Stimulated activated CD8-positive, alpha-beta memory T cell treated with anti-CD3 and anti-CD28 coated beads, Interleukin-7, amount 100 ng/mL, for 48 hours (primary cell): ENCODE measurements around the gene AP5B1.
A peak's percentile ranks its signal among the peaks of the same experiment; 100 is the strongest.

ENCODE experiments used
- DNase-seq, 2 donors: peaks; one replicate each; pipeline ENCODE4 v3.0.0-alpha.2; 2020; ENCODE audit warnings: low read depth in 1 of 2; ENCODE audit errors: extremely low read depth in 1 of 2

AP5B1 gene

DNA sequence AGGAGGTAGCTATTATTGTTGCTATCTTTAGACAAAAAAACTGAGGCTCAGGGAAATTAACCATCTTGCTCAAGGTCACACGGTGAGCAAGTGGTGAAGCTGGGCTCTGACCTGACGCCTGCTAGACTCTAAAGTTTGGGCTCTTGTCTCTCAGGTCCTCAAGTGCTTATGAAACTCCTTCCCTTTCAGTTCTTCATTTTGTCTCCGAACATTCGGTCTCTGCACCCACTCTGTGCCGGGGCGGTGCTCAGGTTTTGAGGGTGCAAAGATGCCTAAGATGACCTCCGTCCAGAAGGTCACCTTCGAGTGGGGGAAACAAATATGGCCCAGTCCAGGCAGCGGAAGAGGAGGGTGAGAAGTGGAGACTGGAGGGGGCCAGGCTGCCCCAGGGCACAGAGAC, 22.1 kb upstream of the AP5B1 start:
- DNase-seq: no peak

DNA sequence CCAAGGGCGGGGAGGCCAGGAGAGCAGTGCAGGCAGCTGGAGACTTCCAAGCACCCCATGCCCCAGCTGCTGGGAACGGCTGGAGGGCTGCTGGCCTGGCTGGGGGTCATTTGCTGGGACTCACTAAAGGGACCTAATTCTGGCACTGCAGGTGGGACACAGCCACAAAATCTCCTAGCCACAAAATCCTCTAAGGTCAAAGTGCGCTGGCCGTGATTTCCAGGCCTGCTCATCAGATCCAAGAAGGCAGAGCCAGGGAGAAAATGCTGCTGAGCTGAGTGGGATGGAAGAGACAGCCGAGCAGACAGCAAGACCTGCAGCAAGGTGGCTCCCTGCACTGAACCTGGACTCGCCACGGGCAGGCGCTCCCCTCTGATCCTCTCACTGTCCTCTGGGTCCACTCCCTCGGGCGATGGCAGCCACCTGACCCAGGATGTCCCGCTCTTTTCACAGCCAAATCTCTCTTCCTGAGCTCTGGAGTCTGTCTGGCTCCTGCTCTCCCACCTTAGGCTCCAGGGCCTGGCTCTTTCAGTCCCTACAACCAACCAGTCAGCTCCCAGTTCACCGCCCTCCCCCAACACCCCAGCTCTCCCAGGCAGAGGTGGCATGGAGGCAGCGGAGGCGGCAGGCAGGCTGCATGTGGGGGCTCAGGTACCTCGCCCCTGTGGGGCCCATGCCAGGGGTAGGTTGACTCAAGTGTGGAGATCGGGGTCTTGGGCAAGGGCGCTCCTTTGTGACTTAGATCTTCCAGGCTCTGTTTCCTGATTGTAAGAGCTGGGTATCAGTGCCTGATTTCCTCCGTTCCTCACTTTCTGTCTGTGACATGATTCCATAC, 20.6 kb upstream of the AP5B1 start:
- no peak for DNase-seq

DNA sequence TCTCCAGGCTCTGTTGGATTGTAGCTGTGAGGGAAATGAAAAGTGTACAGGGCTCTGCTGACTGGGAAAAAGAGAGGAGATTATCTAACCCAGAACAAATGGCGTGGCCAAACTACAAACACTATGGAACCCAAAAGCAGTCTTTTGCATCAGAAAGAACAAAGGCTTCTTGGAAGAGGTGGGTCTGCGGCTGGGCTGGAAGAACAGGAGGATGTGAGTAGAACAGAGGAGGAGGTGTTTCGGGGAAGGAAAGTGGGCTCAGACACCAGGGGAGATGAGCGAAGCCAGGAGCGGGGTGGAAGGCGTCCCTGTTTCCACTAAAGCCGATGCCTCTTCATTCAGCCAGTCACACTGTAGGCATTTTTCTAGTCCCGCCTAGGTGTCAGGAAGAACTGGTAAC, 18.1 kb upstream of the AP5B1 start:
- no peak for DNase-seq

DNA sequence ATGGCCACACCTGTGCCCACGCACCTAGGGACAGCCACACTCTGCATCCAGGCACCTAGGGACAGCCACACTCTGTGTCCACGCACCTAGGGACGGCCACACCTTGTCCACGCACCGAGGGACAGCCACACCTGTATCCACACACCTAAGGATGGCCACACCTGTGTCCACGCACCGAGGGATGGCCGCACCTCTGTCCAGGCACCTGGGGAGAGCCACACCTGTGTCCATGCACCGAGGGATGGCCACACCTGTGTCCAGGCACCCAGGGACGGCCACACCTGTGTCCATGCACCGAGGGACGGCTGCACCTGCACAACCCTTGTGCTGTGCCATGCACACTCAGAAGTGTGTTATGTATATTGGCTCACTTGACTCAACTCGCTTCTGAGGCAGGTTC, 16.9 kb upstream of the AP5B1 start:
- DNase-seq: no peak

DNA sequence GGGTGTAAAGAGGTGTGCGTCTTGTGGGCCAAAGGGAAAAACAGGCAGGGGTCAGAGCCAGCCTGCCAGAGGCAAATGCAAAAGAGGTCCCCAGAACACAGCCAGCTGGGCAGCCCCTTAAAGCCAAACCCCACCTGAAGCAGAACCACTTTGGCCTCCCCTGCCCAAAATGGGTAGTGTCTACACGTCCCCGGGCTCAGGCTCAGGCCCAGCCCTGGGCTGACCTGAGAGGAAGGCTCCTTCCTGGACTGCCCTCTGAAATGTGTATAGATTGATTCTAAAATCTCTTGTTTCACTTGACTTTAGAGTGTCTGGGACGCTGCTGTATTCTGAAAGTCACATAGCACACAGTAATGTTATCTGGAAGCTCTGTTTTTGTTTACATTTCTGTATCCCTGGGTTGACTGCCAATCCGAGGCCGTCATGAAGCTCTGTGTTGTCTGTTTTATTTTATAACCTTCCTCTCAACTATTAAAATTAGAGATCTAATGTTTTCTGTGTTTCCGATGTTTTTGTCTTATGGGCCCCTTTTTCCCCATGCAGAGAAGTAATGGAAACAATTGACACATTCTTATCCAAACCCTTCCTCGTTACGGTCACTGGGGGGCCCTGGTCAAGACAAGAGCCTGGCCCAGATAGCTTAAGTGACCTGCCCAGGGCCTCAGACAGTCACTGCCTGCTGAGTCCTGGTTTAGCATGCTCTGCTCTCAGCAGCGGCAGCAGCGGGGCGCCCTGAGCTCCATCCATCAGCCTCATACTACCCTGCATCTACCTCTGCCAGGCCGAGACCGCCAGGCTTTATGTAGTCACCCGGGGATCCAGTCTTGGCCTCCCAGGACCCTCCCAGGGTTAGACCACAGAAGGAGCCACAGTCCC, 16.2 kb upstream of the AP5B1 start:
- DNase-seq: no peak

DNA sequence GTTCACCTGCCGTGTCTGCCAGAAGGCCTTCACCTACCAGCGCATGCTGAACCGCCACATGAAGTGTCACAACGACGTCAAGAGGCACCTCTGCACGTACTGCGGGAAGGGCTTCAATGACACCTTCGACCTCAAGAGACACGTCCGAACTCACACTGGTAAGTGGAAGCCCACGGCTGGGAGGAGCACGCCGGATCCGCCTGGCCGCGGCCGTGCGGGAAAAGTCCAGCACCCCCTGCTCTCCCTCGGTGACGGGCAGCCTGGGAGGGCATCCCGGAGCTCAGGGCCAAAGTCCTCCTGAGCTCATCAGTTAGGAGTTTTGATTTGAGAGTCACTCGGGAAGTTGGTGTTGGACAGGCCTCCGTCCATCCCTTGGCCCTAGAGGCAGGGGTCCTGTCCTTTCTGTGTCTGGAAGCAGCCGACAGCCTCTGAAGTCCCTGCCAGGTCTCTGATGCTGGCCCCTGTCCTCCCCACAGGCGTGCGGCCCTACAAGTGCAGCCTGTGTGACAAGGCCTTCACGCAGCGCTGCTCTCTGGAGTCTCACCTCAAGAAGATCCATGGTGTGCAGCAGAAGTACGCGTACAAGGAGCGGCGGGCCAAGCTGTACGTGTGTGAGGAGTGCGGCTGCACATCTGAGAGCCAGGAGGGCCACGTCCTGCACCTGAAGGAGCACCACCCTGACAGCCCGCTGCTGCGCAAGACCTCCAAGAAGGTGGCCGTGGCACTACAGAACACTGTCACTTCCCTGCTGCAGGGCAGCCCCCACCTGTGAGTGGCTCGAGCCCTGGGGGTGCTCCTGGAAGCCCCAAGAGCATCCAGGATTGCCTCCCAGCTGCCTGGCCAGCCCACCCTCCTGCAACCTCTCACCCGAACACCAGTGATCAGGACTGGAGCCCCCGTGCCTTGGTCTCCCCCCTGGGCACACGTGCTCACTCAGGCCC, 14.1 kb upstream of the AP5B1 start:
- DNase-seq: no peak

DNA sequence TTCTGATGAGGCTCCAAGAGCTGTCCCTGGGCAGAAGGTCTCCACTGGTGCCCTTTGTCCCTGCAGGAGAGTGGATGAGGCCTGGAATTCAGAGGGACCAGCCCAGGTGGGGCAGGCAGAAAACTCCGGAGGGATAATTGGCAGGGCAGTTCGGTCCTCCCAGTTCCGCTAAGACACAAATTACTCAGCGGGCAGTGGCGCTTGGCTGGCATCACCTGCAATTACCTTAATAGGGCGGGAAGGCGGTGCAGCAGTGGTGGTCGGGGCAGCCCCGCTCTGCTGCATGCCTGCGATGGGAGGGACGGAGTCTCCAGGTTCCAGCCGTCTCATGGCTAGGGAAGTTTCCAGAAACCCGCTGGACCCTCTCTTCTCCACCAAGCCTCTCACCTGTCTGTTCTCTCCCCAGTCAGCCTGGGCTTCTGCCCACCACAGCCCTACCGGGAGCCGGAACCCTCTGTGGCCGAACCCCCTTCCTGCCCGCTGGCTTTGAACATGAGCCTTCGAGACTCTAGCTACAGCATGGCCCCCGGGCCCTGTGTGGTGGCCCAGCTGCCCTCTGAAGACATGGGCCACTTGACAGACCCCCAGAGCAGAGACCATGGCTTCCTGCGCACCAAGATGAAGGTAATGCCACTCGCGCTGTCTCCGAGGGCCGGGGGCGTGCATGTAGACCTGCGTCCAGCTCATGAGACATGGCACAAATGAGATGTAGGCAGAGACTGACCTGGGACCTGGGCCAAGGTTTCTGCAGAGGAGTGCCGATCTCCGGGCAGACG, 13.0 kb upstream of the AP5B1 start:
- DNase-seq: no peak

DNA sequence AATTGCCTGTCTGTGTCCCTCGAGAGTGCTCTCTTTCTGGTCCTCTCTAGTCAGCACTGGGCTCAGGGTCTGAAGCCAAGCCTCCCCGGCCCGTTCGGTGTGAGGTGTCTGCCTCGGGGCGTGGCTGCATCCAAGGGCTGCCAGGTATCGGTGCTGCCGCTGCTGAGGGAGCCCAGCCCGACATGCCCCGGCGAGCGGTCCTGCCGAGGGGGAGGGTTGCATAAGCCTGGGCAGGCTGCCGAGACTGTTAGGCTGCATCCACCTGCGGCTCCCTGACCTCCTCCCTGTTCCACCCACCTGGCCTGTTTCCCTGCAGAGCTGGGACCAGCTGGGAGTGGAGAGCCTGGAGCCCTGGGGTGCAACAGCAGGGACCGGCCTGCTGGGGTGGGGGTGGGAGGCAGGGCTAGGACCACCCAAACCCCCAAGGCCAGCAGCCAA, 12.4 kb upstream of the AP5B1 start:
- no peak for DNase-seq

DNA sequence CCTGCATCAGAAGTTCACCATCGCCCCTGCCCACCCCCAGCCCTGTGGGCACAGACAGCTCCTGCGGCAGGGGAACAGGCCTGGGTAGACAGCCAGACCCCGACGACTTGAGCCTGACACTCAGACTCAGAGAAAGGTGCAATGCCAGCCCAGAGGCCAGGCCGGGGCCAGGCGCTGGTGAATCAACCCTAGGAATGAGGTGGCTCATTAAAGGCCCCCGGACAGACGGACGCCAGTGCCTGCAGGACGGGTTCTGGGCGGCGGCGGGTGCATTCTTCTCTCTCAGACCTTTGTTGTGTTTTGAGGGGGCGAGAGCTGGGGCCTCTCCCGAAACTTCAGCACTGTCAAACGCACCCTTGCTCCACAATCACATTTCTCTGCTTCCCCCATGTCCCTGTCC, 11.7 kb upstream of the AP5B1 start:
- no peak for DNase-seq

DNA sequence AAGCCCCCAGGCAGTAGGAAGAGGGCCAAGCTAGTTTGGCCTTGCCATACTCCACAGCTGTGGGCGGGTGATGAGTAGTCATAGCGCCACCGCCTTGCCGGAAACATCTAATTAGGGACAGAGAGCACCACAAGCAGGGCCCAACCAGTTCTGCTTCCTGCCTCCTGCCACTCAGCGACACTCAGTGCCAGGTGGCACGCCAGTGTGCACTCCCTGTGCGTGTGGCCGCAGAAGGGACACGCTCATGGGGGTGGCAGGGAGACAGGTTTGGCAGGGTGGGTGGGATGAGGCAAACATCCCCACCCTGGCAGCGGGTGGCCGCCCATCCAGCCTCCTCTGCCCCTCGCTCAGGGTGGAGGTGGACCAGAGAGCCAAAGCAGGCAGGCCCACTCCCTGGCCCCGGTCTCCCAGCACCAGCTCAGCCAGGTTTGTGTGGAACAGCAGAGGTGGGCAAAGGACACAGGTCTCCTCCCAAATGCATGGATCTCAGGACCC, 11.0 kb upstream of the AP5B1 start:
- peak; percentile 52 to 57 for DNase-seq

DNA sequence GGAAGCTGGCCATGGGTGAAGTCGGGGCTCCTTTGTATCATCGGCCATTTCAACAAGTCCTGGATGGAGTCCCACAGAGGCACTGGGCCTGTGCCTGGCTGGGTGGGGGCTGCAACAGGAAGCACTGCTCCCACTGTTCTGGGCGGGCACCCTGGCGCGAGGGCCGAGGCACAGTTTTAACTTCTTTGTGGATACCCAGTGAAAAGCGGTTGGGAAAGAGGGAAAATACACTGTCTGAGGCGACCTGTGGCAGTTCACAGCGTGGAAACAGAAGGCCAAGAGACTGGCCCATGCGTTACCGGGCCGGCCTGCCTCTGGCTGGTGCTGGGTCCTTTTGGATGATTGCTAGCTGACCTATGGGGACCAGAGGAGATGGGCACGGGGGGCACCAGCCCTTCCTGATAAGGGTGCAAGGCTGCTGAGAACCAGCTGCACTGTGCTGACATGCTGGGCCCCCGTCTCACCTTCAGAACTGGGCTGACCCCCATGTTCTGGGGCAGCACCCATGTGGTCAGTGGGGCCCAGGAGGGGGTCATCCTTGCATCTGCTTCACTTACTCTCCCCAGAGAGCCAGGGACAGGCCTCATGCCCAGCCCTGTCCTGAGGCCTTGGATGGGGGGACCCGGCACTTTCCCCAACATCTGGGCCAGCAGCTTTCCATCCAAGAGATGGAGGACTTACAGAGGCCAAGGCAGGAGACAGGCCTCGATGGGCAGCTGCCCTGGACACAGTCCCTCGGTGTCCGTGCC, 10.3 kb upstream of the AP5B1 start:
- no peak for DNase-seq

DNA sequence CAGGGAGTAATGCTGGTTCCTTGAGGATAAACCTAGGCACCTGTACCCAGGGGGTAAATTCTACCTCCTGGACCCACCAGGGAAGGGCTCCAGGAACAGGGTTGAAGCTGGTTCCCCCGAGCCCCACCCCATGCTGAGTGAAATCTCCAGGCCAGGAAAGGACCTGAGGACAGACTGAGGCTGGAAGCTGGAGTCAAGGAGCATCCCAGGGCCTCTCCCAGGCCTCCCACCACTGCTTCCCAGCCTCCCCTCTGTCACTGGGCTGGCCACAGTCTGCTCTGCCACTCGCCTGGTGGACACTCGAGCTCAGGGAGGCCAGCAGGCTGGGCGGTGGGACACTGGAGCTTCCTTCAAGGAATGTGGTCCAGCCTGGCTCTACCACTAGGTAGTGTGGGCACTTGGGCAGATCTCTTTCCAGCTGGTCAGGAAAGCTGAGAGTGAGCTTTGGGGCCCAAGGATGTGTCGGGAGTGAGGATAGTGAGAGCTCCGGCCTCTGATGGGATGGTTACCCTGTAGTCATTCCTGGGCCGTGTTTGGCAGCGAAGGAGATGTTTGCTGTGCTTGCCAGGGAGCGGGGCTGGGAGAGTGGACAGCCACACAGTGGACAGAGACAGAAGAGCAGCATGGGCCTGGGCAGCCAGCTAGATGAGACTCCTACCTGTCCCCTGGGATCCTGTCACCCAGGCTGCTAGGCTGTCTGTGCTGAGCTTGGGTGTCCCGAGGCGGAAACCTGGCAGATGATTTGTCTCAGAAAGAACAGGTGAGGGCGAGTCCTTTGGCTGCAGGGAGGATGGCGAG, 9.5 kb upstream of the AP5B1 start:
- DNase-seq: no peak

DNA sequence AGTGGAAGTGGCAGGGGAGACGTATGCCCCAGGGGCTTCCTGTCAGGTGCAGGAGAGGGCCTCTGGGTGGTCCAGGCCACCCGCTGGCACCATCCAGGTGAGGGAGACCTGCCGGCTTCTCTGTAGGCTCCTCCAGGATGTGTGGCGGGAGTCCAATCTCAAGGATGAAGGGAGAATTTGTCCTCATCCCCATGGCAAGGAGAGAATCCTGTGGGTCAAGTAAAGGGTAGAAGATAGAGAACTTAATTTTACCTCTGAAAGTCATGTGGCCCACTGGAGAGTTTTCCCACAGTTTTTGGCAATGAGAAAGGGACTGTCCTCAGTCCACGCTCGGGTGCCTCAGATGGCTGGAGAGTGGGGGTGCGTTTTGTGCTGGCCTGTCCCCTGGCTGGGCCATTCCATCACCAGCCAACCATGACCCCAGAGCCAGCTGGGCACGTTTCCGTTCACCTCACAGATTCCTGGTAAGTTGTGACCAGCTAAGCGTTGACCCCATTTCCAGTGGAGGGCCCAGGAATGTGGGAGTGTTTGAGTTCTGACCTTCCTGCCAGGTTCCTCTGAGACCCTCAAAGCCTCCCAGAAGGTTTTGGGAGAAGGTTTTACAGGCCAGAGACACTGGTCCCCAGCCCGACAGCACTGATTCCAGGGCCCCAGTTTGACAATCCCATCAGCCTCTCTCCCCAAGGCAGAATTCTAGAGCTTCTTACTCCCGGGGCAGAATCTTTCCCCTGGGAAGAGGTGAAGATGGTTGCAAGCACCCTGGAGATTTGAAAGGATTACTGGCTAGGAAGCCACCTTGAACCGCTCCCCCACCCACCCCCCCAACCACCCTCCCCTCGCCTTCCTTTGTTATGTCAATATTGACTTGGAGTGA, 8.7 kb upstream of the AP5B1 start:
- DNase-seq: no peak

DNA sequence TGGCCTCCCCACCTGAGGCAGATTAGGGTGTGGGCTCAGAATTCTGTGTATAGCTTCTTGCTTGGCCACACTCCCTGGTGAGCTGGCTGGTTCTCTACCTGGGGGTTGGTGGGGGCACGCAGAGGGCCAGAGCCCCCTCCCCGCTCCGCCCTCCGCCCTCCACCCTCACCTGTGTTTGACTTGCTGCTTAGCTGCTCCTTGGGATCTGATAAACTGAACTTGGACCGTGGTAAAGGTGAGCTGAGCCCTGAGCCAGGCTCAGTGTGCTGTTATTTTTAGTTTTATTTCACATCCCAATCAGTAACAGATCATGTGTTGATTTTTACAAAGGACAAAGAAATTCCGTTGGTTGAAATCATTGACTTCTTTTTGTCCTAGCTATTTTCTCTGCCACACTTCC, 8.0 kb upstream of the AP5B1 start:
- no peak for DNase-seq

DNA sequence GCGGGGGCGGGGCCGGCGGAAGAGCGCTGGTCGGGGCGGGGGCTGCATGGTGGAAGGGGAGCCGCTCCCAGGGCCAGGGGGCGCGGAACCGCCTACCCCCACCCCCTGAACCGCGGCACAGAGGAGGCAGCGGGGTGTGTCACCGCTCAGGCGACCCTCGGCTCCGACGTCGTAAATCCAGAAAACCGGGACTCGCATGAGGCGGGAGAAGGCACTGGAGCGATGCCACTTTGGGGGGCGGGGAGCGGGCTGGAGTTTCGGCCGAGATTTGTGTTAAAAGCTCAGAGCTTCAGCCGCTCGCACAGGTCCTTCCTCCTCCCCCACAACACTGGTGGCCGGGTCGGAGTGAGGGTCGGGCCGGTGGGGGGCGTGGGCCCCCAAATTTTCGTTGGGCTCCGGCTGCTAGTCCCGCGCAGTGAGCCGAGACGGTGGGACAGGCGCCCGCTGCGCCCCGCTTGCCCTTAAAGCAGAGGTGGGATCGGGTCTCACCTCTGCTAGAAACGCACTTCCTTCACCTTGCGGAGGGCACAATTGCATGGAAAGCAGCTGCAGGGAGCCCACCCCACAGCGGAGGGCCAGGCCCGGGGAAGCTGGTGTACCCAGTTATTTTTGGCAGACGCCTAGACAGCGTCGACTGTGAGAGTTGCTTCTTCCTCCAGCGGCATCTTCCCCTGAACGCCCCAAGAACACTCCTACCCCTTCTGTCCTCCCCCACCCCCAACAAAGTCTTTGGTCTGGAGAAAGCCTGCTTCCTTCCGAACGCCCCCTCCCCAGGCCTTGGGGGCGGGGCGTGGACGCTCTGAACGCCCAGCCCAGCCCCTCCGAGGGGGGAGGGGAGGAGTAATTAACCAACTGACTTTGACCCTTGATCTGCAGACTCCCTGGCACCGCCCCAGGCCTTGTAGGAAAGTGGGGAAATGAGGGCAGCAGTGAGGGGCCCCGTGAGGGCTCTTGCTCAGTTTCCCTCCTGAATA, 7.2 kb upstream of the AP5B1 start:
- DNase-seq: no peak
